ENCODE measurements around the gene IER5. TPM values are rescaled to one million over a fixed set of nuclear protein-coding genes. Genes with fewer than 3 reads are reported as not detected.

Gene IER5
- total RNA-seq, 5 donors from 2014 or later (not counting 1 experiment from before 2014, with no cell fraction given) = 26.6 to 85.5 (median 32.2) TPM

GRCh38 chr1:181134543-181135436 lies 46.3 kb downstream of the IER5 start:
- H3K9me3 Mint-ChIP-seq = no peaks in the 10 kb centered on the region
- Histone ChIP-seq H3K36me3 (ENCODE audit: control insufficient read depth in 2 of 2, extremely low read depth in 1 of 2, insufficient read depth in 1 of 2, low read length in 1 of 2) (no peaks in the 10 kb centered on the region), H3K27me3 (replicated peaks in 1 of 2; ENCODE audit: control insufficient read depth in 2 of 2, extremely low read depth in 1 of 2, insufficient read depth in 2 of 2, low read length in 1 of 2) (peaks cover 0 to 4% of the 10 kb centered on the region in 2 experiments), H3K27ac (ENCODE audit: low read length) (no peak overlapping the region), H3K4me3 (ENCODE audit: control insufficient read depth in 1 of 2, extremely low read depth in 1 of 2, low read length in 1 of 2) (no peak overlapping the region), H3K4me1 (ENCODE audit: control insufficient read depth in 1 of 2, extremely low read depth in 1 of 2, insufficient read depth in 2 of 2, low read length in 2 of 2) (peaks cover 2 to 24% of the 10 kb centered on the region in 2 experiments), H3K9me3 (no peaks in the 10 kb centered on the region)
- no peaks in the 10 kb centered on the region for H3K27me3 Mint-ChIP-seq
- WGBS (ENCODE audit: insufficient coverage) = 67% methylated on average over 12 of the region's 17 CpGs
- ChIA-PET CTCF (interaction anchor here in 1 of 2 donors (0.5 to 1.4 kb wide), 4 partner anchors 30 to 78 kb away, joined by 3 to 9 read pairs (median 4); no protein-coding TSS in a partner anchor), POLR2A (interaction anchor here (0.5 to 1.0 kb wide), 2 partner anchors 72 kb away, joined by 3 read pairs; no protein-coding TSS in a partner anchor)
- peak in 3 of 35 experiments; percentile 14 to 24 (median 23) for DNase-seq
- ATAC-seq (replicated peaks in 1 of 4) = peak; percentile 20 to 58 (median 38)
- H3K4me3 Mint-ChIP-seq = peak overlapping the region in 2 of 3 donors; percentile 22 to 32
- H3K36me3 Mint-ChIP-seq = no peaks in the 10 kb centered on the region
- H3K27ac Mint-ChIP-seq = peak overlapping the region; percentile 62 to 74
- H3K4me1 Mint-ChIP-seq = peaks cover 20 to 67% (median 33%) of the 10 kb centered on the region in 3 donors

DNA sequence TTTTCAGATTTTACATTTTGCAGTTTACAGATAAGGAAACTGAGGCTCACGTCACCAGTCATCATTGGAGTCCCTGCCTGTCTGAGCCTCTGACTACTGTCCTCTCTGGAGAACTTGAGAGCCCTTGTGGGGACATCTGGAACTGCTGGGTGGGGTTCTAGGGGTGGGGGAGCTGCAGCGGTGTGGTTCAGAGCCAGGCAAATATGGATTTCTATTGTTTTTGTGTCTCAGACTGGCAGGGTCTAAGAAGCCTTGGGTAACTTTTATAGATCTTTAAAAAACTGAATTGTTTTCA lies 46.9 kb downstream of the IER5 start:
- no peaks in the 10 kb centered on the region for H3K9me3 Mint-ChIP-seq
- no peaks in the 10 kb centered on the region for H3K9me3 ChIP-seq
- peak; percentile 43 to 64 (median 54) for ATAC-seq (replicated peaks in 1 of 4)
- POLR2A ChIA-PET = interaction anchor here (0.5 to 1.0 kb wide), 3 partner anchors 45 to 72 kb away, joined by 3 read pairs; no protein-coding TSS in a partner anchor
- no peaks in the 10 kb centered on the region for H3K27me3 Mint-ChIP-seq
- H3K4me3 Mint-ChIP-seq = peak overlapping the region in 1 of 3 donors; percentile 32
- no peaks in the 10 kb centered on the region for H3K36me3 Mint-ChIP-seq
- 86% methylated on average over 1 of the region's 2 CpGs for WGBS (ENCODE audit: insufficient coverage)
- CTCF ChIA-PET = interaction anchor here in 1 of 2 donors (1.2 to 1.4 kb wide), 2 partner anchors 30 to 32 kb away, joined by 4 to 5 read pairs; no protein-coding TSS in a partner anchor
- peak in 8 of 35 experiments; percentile 2 to 39 (median 20) for DNase-seq
- peak overlapping the region; percentile 25 to 62 for H3K27ac Mint-ChIP-seq
- no peaks in the 10 kb centered on the region for H3K36me3 ChIP-seq (ENCODE audit: control insufficient read depth in 2 of 2, extremely low read depth in 1 of 2, insufficient read depth in 1 of 2, low read length in 1 of 2)
- no peak overlapping the region for H3K4me3 ChIP-seq (ENCODE audit: control insufficient read depth in 1 of 2, extremely low read depth in 1 of 2, low read length in 1 of 2)
- H3K27me3 ChIP-seq (replicated peaks in 1 of 2; ENCODE audit: control insufficient read depth in 2 of 2, extremely low read depth in 1 of 2, insufficient read depth in 2 of 2, low read length in 1 of 2) = peaks cover 0 to 4% of the 10 kb centered on the region in 2 experiments
- peaks cover 2 to 26% of the 10 kb centered on the region in 2 experiments for H3K4me1 ChIP-seq (ENCODE audit: control insufficient read depth in 1 of 2, extremely low read depth in 1 of 2, insufficient read depth in 2 of 2, low read length in 2 of 2)
- H3K27ac ChIP-seq (ENCODE audit: low read length) = no peak overlapping the region
- H3K4me1 Mint-ChIP-seq = peaks cover 23 to 66% (median 31%) of the 10 kb centered on the region in 3 donors

DNA sequence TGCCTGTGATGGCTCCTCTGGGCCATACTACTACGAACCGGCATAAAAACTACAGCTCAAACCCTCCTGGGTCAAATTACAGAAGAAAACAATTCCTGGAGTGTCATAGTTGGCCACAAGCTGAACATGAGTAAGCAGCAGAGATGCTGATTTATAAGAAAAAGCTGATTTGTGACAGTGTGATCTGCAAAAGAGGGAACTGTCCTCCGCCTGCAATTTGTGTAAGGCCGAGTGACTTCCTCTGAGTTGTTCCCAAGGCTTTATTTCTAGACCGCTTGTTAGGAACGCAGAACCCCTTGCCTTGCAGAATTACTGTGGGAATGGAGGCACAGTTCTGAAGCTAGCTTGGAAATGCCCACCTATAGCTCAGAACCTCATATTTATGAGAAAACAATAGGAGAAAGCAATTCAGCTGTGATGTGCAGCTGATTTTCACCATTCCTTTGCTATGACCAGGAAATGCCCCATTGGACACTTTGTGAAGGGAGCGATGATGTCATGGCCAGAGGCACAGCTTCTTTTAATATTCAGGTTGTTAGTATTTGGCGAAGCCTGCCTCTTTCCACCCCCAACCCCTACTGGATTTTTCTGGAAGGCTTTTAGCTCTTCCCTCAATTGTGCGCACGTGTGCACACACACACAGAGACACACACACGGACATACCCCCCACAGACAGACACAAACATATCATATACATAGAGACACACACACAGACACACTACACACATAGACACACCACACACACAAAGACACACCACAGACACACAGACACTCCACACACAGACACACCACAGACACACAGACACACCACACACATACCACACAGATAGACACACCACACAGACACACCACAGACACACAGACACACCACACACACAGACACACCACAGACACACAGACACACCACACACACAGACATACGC lies 47.6 kb downstream of the IER5 start:
- peaks cover 28 to 67% (median 38%) of the 10 kb centered on the region in 3 donors for H3K4me1 Mint-ChIP-seq
- H3K4me3 Mint-ChIP-seq = no peak overlapping the region
- H3K27me3 ChIP-seq (replicated peaks in 1 of 2; ENCODE audit: control insufficient read depth in 2 of 2, extremely low read depth in 1 of 2, insufficient read depth in 2 of 2, low read length in 1 of 2) = peaks cover 0 to 4% of the 10 kb centered on the region in 2 experiments
- ChIA-PET POLR2A (interaction anchor here in 1 of 2 donors (0.8 to 1.0 kb wide), 2 partner anchors 46 to 73 kb away, joined by 3 read pairs; no protein-coding TSS in a partner anchor), CTCF (interaction anchor here (1.1 to 1.4 kb wide), 3 partner anchors 12 to 33 kb away, joined by 3 to 5 read pairs (median 4); no protein-coding TSS in a partner anchor)
- WGBS (ENCODE audit: insufficient coverage) = 88% methylated on average over 5 of the region's 12 CpGs
- no peaks in the 10 kb centered on the region for H3K27me3 Mint-ChIP-seq
- H3K36me3 Mint-ChIP-seq = no peaks in the 10 kb centered on the region
- H3K9me3 Mint-ChIP-seq = no peaks in the 10 kb centered on the region
- DNase-seq (no peak), ATAC-seq (replicated peaks in 1 of 4) (no peak)
- no peaks in the 10 kb centered on the region for H3K36me3 ChIP-seq (ENCODE audit: control insufficient read depth in 2 of 2, extremely low read depth in 1 of 2, insufficient read depth in 1 of 2, low read length in 1 of 2)
- H3K4me1 ChIP-seq (ENCODE audit: control insufficient read depth in 1 of 2, extremely low read depth in 1 of 2, insufficient read depth in 2 of 2, low read length in 2 of 2) = peaks cover 2 to 29% of the 10 kb centered on the region in 2 experiments
- no peak overlapping the region for H3K4me3 ChIP-seq (ENCODE audit: control insufficient read depth in 1 of 2, extremely low read depth in 1 of 2, low read length in 1 of 2)
- no peaks in the 10 kb centered on the region for H3K9me3 ChIP-seq
- peak overlapping the region in 1 of 2 donors; percentile 19 for H3K27ac Mint-ChIP-seq
- H3K27ac ChIP-seq (ENCODE audit: low read length) = no peak overlapping the region

DNA sequence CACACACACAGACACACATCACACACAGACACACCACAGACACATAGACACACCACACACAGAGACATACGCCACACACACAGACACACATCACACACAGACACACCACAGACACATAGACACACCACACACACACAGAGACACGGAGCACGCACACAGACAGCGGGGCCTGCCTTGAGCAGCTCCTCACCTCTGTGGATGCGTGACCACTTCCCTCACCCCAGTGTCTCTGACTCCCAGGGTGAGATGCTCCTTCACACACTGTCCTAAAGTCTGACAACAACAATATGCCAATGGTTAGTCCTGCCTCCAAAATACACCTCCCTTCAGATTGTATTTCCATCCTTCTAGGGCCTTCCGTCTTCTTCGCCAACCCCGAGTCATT lies 48.2 kb downstream of the IER5 start:
- Mint-ChIP-seq H3K36me3 (no peaks in the 10 kb centered on the region), H3K27ac (peak overlapping the region in 1 of 2 donors; percentile 19), H3K4me1 (peaks cover 35 to 71% (median 44%) of the 10 kb centered on the region in 3 donors), H3K27me3 (no peaks in the 10 kb centered on the region), H3K4me3 (no peak overlapping the region), H3K9me3 (no peaks in the 10 kb centered on the region)
- H3K36me3 ChIP-seq (ENCODE audit: control insufficient read depth in 2 of 2, extremely low read depth in 1 of 2, insufficient read depth in 1 of 2, low read length in 1 of 2) = no peaks in the 10 kb centered on the region
- ATAC-seq (replicated peaks in 1 of 4) = no peak
- H3K27ac ChIP-seq (ENCODE audit: low read length) = no peak overlapping the region
- H3K4me1 ChIP-seq (ENCODE audit: control insufficient read depth in 1 of 2, extremely low read depth in 1 of 2, insufficient read depth in 2 of 2, low read length in 2 of 2) = peaks cover 5 to 35% of the 10 kb centered on the region in 2 experiments
- DNase-seq = no peak
- H3K27me3 ChIP-seq (replicated peaks in 1 of 2; ENCODE audit: control insufficient read depth in 2 of 2, extremely low read depth in 1 of 2, insufficient read depth in 2 of 2, low read length in 1 of 2) = peaks cover 0 to 4% of the 10 kb centered on the region in 2 experiments
- H3K4me3 ChIP-seq (ENCODE audit: control insufficient read depth in 1 of 2, extremely low read depth in 1 of 2, low read length in 1 of 2) = no peak overlapping the region
- 77% methylated on average over 4 of the region's 8 CpGs for WGBS (ENCODE audit: insufficient coverage)
- no peaks in the 10 kb centered on the region for H3K9me3 ChIP-seq
- CTCF ChIA-PET = interaction anchor here in 1 of 2 donors (1.1 kb wide), 1 partner anchor 11 kb away, joined by 3 read pairs; no protein-coding TSS in a partner anchor
- POLR2A ChIA-PET = no interaction called here

DNA sequence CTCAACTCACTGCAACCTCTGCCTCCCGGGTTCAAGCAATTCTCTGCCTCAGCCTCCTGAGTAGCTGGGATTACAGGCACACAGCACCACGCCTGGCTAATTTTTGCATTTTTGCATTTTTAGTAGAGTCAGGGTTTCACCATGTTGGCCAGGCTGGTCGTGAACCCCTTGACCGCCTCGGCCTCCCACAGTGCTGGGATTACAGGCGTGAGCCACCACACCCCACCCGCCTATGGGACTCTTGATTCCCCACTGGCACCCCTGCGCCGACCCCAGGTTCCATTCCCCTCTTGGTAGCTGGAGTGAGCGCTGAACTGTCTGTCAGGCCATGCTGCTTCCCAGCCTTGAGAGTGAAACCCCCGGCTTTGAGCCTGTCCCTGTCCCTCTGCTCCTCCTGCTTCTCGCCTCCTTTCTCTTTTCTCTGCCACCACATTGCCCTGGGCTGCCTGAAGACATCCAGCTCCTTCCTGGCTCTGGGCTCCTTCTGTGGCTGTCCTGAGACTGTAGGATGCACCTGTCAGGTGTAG lies 48.8 kb downstream of the IER5 start:
- Histone ChIP-seq H3K9me3 (no peaks in the 10 kb centered on the region), H3K36me3 (ENCODE audit: control insufficient read depth in 2 of 2, extremely low read depth in 1 of 2, insufficient read depth in 1 of 2, low read length in 1 of 2) (no peaks in the 10 kb centered on the region), H3K4me3 (ENCODE audit: control insufficient read depth in 1 of 2, extremely low read depth in 1 of 2, low read length in 1 of 2) (no peak overlapping the region), H3K27ac (ENCODE audit: low read length) (no peak overlapping the region), H3K27me3 (replicated peaks in 1 of 2; ENCODE audit: control insufficient read depth in 2 of 2, extremely low read depth in 1 of 2, insufficient read depth in 2 of 2, low read length in 1 of 2) (peaks cover 0 to 4% of the 10 kb centered on the region in 2 experiments), H3K4me1 (ENCODE audit: control insufficient read depth in 1 of 2, extremely low read depth in 1 of 2, insufficient read depth in 2 of 2, low read length in 2 of 2) (peaks cover 5 to 41% of the 10 kb centered on the region in 2 experiments)
- Mint-ChIP-seq H3K9me3 (no peaks in the 10 kb centered on the region), H3K4me3 (no peak overlapping the region), H3K4me1 (peaks cover 40 to 77% (median 46%) of the 10 kb centered on the region in 3 donors), H3K36me3 (no peaks in the 10 kb centered on the region), H3K27ac (no peak overlapping the region), H3K27me3 (no peaks in the 10 kb centered on the region)
- 96% methylated on average over 8 of the region's 12 CpGs for WGBS (ENCODE audit: insufficient coverage)
- ChIA-PET POLR2A (no interaction called here), CTCF (interaction anchor here in 1 of 2 donors (0.6 kb wide), 1 partner anchor 129 kb away, joined by 3 read pairs; no protein-coding TSS in a partner anchor)
- ATAC-seq (replicated peaks in 1 of 4) (no peak), DNase-seq (no peak)
